H9 (cell line): Measurements from ENCODE around the gene CFAP99. TPM values are rescaled to one million over a fixed set of nuclear protein-coding genes. Genes with fewer than 3 reads are reported as not detected.

ENCODE experiments used
- DNase-seq: peaks from one replicate; pipeline ENCODE4 v3.0.0-alpha.2; 2017
- H2AFZ ChIP-seq: one replicate; pipeline ENCODE4 v1.6.1; 2013; ENCODE audit warnings: mild to moderate bottlenecking, low read length, control low read depth, moderate library complexity
- H2AK5ac ChIP-seq: 2 replicates; pipeline ENCODE4 v1.6.1; 2013; ENCODE audit warnings: low read length, control low read depth, mixed read lengths; ENCODE audit not compliant: insufficient read length
- H2BK120ac ChIP-seq: one replicate; pipeline ENCODE4 v1.6.1; 2013; ENCODE audit warnings: low read depth, mild to moderate bottlenecking, low read length, control low read depth, inconsistent platforms; ENCODE audit not compliant: poor library complexity, severe bottlenecking
- H2BK12ac ChIP-seq: 2 replicates; pipeline ENCODE4 v1.6.1; 2013; ENCODE audit warnings: low read length, control low read depth, mixed read lengths, low read depth; ENCODE audit not compliant: insufficient read length
- H2BK15ac ChIP-seq: 2 replicates; pipeline ENCODE4 v1.6.1; 2013; ENCODE audit warnings: low read depth, low read length, control low read depth
- H2BK20ac ChIP-seq: one replicate; pipeline ENCODE4 v1.6.1; 2013; ENCODE audit warnings: low read depth, mild to moderate bottlenecking, low read length, control low read depth, inconsistent platforms; ENCODE audit not compliant: poor library complexity, severe bottlenecking
- H2BK5ac ChIP-seq: 2 replicates; pipeline ENCODE4 v1.6.1; 2013; ENCODE audit warnings: low read length, control low read depth, mixed read lengths; ENCODE audit not compliant: insufficient read length
- H3K14ac ChIP-seq: 2 replicates; pipeline ENCODE4 v1.6.1; 2013; ENCODE audit warnings: low read length, control low read depth; ENCODE audit not compliant: insufficient read depth
- H3K18ac ChIP-seq: 2 replicates; pipeline ENCODE4 v1.6.1; 2013; ENCODE audit warnings: low read depth, mild to moderate bottlenecking, mixed read lengths, low read length, control low read depth; ENCODE audit not compliant: insufficient read length
- H3K23ac ChIP-seq: 2 replicates; pipeline ENCODE4 v1.6.1; 2013; ENCODE audit warnings: low read length, control low read depth, mixed read lengths, low read depth; ENCODE audit not compliant: insufficient read length
- H3K23me2 ChIP-seq: 2 replicates; pipeline ENCODE4 v1.6.1; 2013; ENCODE audit warnings: low read depth, mild to moderate bottlenecking, mixed read lengths, low read length, control low read depth; ENCODE audit not compliant: insufficient read length, poor library complexity, severe bottlenecking
- H3K27ac ChIP-seq: 2 replicates; pipeline ENCODE4 v1.5.1; 2013; ENCODE audit warnings: low read length, control low read depth, mixed read lengths, low read depth; ENCODE audit not compliant: insufficient read length
- H3K27me3 ChIP-seq: 2 replicates; pipeline ENCODE4 v1.6.1; 2013; ENCODE audit warnings: low read length, control low read depth, inconsistent platforms; ENCODE audit not compliant: insufficient read depth
- H3K4ac ChIP-seq: 2 replicates; pipeline ENCODE4 v1.6.1; 2013; ENCODE audit warnings: low read depth, mild to moderate bottlenecking, control low read depth, inconsistent platforms, low read length, moderate library complexity
- H3K4me1 ChIP-seq: 2 replicates; pipeline ENCODE4 v1.6.1; 2013; ENCODE audit warnings: low read length, control low read depth, inconsistent platforms; ENCODE audit not compliant: insufficient read depth
- H3K4me2 ChIP-seq: 2 replicates; pipeline ENCODE4 v1.6.1; 2013; ENCODE audit warnings: low read length, control low read depth, mixed read lengths; ENCODE audit not compliant: insufficient read length, insufficient read depth
- H3K56ac ChIP-seq: 2 replicates; pipeline ENCODE4 v1.6.1; 2013; ENCODE audit warnings: low read depth, mild to moderate bottlenecking, mixed read lengths, low read length, control low read depth; ENCODE audit not compliant: insufficient read length
- H3K79me1 ChIP-seq: 2 replicates; pipeline ENCODE4 v1.6.1; 2013; ENCODE audit warnings: low read depth, mild to moderate bottlenecking, moderate library complexity, low read length, control low read depth, inconsistent platforms; ENCODE audit not compliant: insufficient read depth, poor library complexity, severe bottlenecking
- H3K79me2 ChIP-seq: 2 replicates; pipeline ENCODE4 v1.6.1; 2013; ENCODE audit warnings: low read length, control low read depth, inconsistent platforms; ENCODE audit not compliant: insufficient read depth
- H3K9ac ChIP-seq: 2 replicates; pipeline ENCODE4 v1.6.1; 2013; ENCODE audit warnings: low read length, control low read depth, mixed read lengths; ENCODE audit not compliant: insufficient read length; ENCODE audit errors: extremely low read depth
- H3K9me3 ChIP-seq: one replicate; pipeline ENCODE4 v1.6.1; 2013; ENCODE audit warnings: low read depth, low read length, inconsistent platforms; ENCODE audit not compliant: control insufficient read depth
- H3T11ph ChIP-seq: one replicate; pipeline ENCODE4 v1.6.1; 2013; ENCODE audit warnings: mild to moderate bottlenecking, low read length, control low read depth, inconsistent platforms
- H4K20me1 ChIP-seq: one replicate; pipeline ENCODE4 v1.6.1; 2013; ENCODE audit not compliant: control insufficient read depth, insufficient read length, insufficient read depth
- H4K5ac ChIP-seq: 2 replicates; pipeline ENCODE4 v1.6.1; 2013; ENCODE audit warnings: low read depth, mild to moderate bottlenecking, mixed read lengths, low read length, control low read depth; ENCODE audit not compliant: insufficient read length
- H4K8ac ChIP-seq: replicated peaks from 2 replicates; pipeline ENCODE4 v1.6.1; 2013; ENCODE audit warnings: low read length, control low read depth, mixed read lengths, low read depth; ENCODE audit not compliant: insufficient read length
- H4K91ac ChIP-seq: 2 replicates; pipeline ENCODE4 v1.6.1; 2013; ENCODE audit warnings: low read depth, mild to moderate bottlenecking, moderate library complexity, mixed read lengths, low read length, control low read depth; ENCODE audit not compliant: insufficient read length
- H3K27ac Mint-ChIP-seq, 3 experiments: 2 replicates in 2 of 3; 3 replicates in 1 of 3; pipeline ENCODE4 v1.8.0; 2020 to 2021; ENCODE audit warnings: mixed read lengths in 3 of 3, mild to moderate bottlenecking in 1 of 3, moderate library complexity in 1 of 3
- H3K27me3 Mint-ChIP-seq: 2 replicates; pipeline ENCODE4 v1.8.0; 2021; ENCODE audit warnings: low read depth, mild to moderate bottlenecking, moderate library complexity, mixed read lengths
- H3K36me3 Mint-ChIP-seq, 3 experiments: 2 replicates in 2 of 3; 3 replicates in 1 of 3; pipeline ENCODE4 v1.8.0; 2020 to 2021; ENCODE audit warnings: low read depth in 3 of 3, mixed read lengths in 3 of 3; ENCODE audit not compliant: insufficient read depth in 1 of 3
- H3K4me1 Mint-ChIP-seq, 2 experiments: 2 replicates each; pipeline ENCODE4 v1.8.0; 2020; ENCODE audit warnings: mixed read lengths in 2 of 2
- H3K4me3 Mint-ChIP-seq, 2 experiments: 2 replicates in 1 of 2; 3 replicates in 1 of 2; pipeline ENCODE4 v1.8.0; 2020 to 2021; ENCODE audit warnings: mild to moderate bottlenecking in 2 of 2, mixed read lengths in 2 of 2, moderate library complexity in 1 of 2
- H3K9me3 Mint-ChIP-seq, 2 experiments: 2 replicates in 1 of 2; 3 replicates in 1 of 2; pipeline ENCODE4 v1.8.0; 2020; ENCODE audit warnings: mild to moderate bottlenecking in 2 of 2, mixed read lengths in 2 of 2, moderate library complexity in 1 of 2
- CTCF ChIP-seq: fragments of 200-600 bp; sonication (generic); conservative IDR thresholded peaks from 3 replicates; pipeline ENCODE4 v1.8.0; 2021; ENCODE audit warnings: antibody characterized with exemption, mild to moderate bottlenecking
- WGBS: extraction: QIAGEN DNeasy Blood & Tissue Kit; methylation state at CpG from one replicate; pipeline ENCODE4 v1.1.7; 2013; ENCODE audit warnings: missing lambda C conversion rate, low lambda C conversion rate, mixed read lengths; ENCODE audit not compliant: insufficient read length; ENCODE audit errors: extremely low coverage; 5-methylcytosine and 5-hydroxymethylcytosine counted together
- total RNA-seq: library from RNA; stranded (reverse); gene quantifications from 2 replicates; pipeline ENCODE4 v1.2.1, GENCODE V29; 2021

The CFAP99 gene
- total RNA-seq, 1 experiment from 2014 or later, result 0.35 TPM

GRCh38 chr4:2451821-2452785 is 33.3 kb downstream of the CFAP99 start:
- H3K4ac ChIP-seq, result no peak overlapping the region
- H3K27ac Mint-ChIP-seq, result no peak overlapping the region

More at GRCh38 chr4:2451821-2452785, 33.3 kb downstream of the CFAP99 start:
- TF ChIP-seq CTCF, result no peak
- no peaks in the 10 kb centered on the region for H3K9me3 Mint-ChIP-seq
- Histone ChIP-seq H2BK5ac (no peak overlapping the region), H3K79me1 (no peaks in the 10 kb centered on the region), H2BK20ac (no peak overlapping the region), H3K14ac (no peak overlapping the region), H2BK120ac (no peak overlapping the region), H4K5ac (no peak overlapping the region), H3K23ac (no peak overlapping the region), H3K9ac (no peak overlapping the region), H2BK15ac (no peak overlapping the region), H4K20me1 (no peaks in the 10 kb centered on the region), H3K27ac (no peak overlapping the region), H3K18ac (no peak overlapping the region), H3K4me2 (no peak overlapping the region), H4K91ac (no peak overlapping the region), H3K27me3 (no peaks in the 10 kb centered on the region), H2AFZ (no peak overlapping the region), H3T11ph (no peak overlapping the region), H3K4me1 (no peaks in the 10 kb centered on the region), H4K8ac (no peak overlapping the region), H2AK5ac (no peak overlapping the region), H3K79me2 (no peaks in the 10 kb centered on the region), H3K9me3 (no peaks in the 10 kb centered on the region), H2BK12ac (no peak overlapping the region), H3K56ac (no peak overlapping the region), H3K23me2 (no peaks in the 10 kb centered on the region)
- H3K4me1 Mint-ChIP-seq, result no peaks in the 10 kb centered on the region
- no peak overlapping the region for H3K4me3 Mint-ChIP-seq
- WGBS, result no CpG with 5 or more reads among the region's 25 CpGs
- no peak for DNase-seq
- peaks cover 7% of the 10 kb centered on the region for H3K27me3 Mint-ChIP-seq
- H3K36me3 Mint-ChIP-seq, result no peaks in the 10 kb centered on the region
